ENCODE results near the gene RASGEF1B.

RASGEF1B gene

DNA sequence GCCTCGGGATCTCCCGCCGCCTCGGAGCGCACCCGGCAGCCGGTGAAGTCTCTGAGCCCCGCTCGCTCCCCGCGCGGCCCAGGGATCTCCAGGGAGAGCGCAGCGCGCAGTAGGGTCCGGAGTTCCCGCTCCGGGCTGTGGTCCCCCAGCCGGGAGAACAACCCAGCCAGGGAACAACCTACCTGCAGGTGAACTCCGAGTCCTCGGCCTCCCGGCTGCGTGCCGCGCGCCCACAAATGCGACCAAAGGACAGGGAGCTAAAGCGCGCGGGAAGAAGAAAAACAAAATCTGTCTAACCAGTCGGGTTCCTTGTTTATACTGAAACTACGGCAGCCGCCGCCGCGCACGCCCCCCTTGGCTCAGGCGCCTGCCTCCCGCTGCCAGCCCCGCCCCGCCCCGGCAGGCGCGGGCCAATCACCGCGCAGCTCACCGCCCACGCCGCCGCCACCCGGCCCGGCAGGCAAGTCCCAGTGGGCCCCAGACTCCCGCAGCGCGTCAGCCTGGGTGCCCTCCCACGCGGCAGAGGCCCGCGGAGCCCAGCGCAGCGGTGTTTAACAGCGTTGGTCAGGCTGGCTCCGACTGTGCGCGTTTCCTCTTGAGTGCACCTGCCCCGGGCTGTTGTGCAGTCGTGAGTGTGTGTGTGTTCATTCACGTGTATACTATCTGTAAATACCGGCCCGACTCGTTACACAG lies at the start of gene RASGEF1B:
TSS of gene RASGEF1B (minus strand) at position 320 of the 693 bp plus-strand sequence. CDS start 12,399 bp downstream, outside the sequence.
- DNase-seq = peak; percentile 94

DNA sequence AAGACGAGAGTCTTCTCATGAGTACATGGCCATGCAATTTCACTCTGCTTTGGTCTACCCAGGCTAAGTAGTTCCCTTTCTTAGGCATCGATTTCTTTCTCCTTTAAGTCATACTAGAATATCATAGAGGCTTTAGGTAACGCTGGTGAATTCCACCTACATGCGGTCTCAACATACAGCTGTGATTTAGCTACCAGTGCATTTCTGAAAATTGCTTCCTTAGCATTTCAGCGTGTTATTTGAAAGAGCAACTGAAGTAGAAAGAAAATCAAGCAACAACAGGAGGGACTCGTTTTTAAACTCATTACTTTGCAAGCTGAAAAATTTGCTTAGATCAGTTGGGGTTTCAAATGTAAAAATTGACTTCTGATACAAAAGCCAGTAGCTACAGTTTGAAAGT lies 48.1 kb upstream of the RASGEF1B start:
- DNase-seq = no peak

DNA sequence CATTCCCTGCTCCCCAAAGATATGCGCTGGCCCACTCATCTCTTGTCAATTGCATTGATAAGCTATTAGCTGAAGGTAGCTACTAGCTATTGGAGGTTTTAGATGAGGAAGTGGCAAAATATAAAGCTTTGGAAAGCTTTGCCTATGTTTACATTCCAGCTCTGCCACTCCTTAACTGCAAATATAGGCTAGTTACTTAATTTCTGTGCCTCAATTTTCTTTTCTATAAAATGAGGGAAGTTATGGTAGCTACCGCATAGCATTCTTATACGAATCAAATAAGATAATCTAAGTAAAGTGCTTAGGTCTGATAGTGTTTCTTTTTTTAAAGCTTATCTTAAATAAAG lies 47.7 kb upstream of the RASGEF1B start:
- no peak for DNase-seq

DNA sequence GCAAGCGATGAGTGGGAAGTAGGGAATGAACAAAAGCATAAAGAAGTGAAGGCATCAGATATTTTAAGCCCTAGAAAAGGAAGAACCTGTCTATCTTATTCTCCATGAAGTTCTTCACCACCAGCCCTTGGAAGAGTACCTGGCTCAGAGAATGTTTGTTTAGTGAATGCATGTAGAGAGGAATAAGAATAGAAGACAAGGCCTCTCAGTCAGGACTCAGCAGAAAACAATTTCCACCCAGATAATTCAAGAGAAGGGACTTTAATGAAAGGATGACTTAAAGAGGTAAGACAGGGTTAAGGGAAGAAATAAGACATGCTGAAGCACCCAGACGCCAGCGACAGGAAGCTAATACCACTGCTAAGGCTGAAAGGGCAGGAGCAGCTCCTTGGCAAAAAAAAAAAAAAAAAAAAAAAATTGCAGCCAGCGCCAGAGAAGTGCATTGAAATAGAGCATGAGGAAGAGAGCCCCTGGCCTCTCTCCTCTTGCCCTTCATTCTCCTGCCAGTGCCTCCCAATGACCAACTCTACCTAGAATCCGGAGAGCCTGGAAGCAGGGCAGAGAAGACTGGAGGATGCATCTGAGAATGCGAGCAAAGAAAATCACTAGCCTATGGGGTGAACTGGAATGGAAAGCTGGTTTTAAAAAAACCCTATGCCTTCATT lies 47.2 kb upstream of the RASGEF1B start:
- DNase-seq = no peak

DNA sequence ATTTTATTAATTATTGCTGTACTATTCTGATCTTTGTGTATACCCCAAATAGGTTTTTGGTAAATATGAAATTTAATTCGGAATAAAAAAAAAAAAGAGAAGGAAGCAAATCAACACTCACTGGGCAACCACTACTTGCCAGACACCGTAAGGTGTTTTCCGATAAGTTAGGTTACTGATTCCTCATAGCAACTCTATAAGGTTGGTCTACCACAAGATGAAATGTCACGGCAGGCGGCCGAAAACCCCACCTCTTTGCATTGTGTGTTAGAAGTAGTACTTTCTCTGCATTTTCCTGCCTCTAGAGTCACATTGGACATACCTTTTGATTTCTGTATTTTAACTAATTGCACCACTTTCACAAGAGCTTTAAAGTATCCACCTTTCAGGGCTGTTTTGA lies 44.5 kb upstream of the RASGEF1B start:
- DNase-seq = no peak

DNA sequence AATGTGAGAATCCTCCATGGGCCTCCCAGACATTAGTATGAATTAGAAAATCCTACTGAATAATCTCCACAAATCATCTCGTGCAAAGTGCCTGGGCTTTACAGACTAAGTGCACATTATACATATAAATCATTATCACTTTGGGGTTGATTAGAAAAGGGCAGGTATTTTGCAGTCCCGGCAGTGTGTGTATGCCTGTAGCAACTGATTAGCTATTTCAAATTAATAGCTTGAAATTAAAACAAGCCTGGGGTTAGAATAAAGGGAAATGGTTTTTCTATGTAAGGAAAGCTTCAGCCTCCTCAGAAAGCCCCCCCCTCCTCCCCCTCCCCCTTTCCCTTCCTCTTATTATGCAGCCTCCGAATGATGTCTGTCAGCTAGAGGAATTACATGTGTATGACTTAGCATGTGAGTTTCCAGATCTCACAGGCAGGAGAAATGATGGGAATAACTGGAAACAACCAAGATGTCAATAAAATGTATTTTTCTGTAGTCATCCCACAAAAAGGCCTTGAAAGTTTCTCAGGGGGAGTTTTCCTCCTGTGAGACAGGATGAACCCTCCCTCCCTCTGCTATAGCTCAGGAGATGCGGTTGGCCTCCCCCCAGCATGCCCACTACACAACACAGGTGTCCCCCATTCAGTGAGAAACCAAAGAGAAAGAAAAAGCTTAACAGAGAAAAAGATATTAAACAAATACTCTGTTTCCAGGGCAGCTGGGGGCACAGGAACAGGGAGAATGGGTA lies 41.2 kb upstream of the RASGEF1B start:
- no peak for DNase-seq

DNA sequence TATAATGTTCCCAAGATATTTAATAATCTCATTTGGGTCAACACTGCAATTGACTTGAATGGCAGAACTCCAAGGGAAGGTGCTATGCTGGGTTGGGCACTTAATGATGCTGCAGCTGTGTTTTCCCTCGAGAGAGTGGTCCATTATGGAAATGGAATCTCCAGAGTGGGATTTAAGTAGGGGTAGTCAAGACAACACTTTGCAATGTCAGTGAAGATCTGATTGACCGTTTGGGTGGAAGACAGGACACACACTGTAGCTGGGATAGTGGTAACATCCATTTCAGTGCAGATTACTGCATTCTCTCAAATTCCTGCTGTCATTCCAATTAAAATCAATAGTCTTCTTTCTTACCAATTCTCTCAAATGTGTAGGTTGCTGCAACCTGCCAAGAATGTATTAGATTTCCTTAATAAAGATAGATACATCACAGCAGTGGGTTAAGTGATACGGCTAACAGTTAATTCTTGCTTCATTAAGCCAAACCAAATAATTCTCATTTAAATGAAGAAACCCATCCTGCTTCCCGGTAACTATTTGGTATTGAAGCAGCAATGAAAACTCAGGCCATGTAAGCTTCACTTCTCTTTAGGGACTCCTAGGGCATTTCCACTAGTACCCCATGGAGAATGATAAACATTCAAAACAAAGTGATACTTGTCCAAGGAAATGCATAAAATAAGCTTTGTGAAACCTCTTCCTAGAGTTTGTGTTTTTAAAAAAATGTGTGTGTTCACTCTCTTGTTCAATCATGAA lies 40.5 kb upstream of the RASGEF1B start:
- no peak for DNase-seq

DNA sequence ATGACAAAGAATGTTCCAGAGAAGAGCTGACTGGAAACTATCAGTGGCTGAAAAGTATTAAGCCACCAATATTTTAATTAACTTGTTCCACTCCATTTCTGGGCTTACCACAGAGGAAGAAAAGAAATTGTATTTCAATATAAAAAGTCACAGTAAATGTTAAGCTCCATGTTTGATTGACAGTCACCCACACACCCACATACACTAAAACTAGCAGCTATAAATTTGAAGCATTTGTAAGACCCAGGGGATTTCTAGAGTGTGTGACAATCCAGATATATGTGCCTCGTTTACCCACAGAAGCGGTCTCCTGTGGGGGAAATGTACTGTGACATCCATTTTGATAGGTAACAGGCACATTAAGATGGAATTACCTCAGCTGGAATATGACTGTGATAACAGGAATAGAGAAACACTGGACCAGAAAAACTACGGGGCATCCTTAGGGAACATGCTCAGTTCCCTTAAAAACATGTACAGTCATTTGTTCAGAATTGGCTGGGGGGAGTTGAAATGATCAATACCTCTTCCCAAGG lies 39.0 kb upstream of the RASGEF1B start:
- no peak for DNase-seq

DNA sequence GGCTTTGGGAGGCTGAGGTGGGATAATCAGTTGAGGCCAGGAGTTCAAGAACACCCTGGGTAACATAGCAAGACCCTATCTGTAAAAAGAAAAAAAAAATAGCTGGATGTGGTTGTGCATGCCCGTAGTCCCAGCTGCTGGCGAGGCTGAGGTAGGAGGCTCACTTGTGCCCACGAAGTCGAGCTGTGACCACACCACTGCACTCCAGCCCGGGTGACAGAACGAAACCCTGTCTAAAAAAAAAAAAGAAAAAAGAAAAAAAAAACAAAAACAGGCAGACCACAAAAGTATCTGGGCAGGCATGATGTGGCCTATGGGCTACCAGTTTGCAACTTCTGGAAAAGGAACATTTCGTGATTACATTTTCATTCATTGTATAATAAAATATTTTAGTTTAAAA lies 38.1 kb upstream of the RASGEF1B start:
- DNase-seq = no peak

DNA sequence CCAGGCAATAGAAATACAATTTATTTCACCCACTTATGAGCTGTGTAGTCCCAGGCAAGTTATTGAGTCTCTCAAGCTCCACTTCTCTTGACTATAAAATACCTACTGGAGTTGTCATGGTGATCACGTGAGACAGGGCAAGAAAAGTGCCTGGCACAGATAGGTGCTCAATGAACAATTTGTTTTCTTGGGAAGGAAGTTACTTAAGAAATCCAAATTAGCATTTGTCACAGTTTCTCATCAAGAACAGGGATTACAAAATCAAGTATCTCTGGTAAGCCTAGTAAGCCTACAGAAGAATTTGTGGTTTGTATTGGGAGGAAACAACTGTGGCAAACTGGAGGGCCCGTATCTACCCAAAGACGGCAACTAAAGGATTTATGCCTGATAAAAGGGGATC lies 37.5 kb upstream of the RASGEF1B start:
- DNase-seq = no peak

DNA sequence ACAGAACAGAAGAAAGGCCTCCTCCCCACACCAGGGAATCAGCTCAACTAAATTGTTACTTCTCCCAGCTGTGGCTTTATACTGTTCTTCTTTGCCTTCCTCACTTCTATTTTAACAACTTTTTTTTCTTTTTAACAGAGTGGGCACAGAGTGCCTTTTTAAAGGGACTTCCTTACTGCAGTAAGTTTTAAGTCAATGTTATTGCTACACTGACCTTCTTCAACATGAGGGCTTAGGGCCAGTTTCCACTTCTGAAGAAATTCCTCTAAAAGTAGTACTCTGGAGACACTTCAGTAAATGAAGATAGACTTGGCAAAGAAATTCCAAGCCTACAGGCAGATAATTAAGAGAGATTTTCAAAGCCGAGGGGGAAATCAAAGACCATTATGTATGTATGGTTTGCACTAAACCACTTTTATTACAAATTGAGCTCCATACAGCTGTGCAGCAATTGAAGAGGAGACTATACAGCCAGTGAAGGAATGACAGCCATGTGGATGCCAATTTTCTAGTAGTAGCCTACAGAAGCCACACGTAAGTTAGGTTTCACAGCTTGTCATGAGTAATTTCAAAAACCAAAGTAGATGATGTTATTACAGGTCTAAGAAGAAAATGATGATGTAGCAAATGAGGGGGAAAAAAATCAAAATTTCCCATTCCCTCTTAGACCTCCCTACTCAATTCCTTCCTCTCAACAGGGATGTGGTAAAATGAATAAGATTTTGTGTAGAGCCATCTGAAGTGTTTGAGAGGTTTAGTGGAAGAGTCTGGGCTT lies 36.9 kb upstream of the RASGEF1B start:
- DNase-seq = no peak

DNA sequence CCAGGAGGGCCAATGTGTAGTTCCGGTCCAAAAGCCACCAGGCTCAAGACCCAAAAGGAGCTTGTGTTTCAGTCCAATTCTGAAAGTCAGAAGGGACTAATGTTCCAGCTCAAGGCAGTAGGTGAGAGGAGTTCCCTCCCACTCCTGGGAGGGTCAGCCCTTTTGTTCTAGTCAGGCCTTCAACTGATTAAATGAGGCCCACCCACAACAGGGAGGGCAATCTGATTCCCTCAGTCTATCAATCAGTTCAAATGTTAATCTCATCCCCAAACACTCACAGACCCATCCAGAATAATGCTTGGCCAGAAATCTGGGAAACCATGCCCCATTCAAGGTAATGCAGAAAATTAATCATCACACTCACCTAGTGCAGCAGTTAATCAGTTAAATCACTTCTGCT lies 35.8 kb upstream of the RASGEF1B start:
- no peak for DNase-seq

DNA sequence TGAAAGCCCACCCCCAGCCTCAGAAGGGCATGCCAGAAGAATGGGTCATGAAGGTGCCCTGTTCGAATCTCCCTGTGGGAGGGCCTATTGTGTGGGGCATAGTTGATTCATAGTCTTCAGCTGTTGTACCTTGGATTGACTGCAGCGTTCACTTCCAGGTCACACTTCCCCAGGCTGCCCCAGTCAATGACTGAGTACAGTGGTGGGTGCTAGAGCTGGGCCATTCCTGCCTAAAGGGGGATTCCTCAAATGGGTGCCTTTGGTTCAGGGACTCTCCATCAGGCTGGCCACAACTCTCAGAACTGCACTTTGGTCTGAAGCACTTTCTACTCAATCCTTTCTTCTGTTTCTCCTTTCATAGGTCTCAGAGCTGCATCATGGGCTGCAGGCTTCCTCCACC lies 35.0 kb upstream of the RASGEF1B start:
- peak; percentile 15 for DNase-seq

DNA sequence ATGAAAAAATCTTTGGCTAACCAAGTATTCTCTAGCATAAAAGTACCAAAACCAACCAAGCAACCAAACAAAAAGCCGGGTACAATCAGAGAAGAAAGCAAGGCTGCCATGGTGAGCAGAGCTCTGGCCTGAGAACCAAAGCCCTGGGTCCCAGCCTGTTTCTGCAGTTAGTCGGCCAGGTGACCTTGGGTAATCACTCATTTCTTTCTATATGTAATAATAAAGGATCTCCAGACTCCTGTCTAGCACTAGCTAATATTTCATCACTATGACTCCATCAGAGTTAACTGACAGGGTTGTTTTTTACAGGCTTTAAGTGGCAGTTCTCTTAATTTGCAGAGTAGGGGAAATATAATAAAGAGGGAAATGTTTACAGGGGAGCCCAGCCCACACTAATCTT lies 34.0 kb upstream of the RASGEF1B start:
- peak; percentile 10 for DNase-seq

DNA sequence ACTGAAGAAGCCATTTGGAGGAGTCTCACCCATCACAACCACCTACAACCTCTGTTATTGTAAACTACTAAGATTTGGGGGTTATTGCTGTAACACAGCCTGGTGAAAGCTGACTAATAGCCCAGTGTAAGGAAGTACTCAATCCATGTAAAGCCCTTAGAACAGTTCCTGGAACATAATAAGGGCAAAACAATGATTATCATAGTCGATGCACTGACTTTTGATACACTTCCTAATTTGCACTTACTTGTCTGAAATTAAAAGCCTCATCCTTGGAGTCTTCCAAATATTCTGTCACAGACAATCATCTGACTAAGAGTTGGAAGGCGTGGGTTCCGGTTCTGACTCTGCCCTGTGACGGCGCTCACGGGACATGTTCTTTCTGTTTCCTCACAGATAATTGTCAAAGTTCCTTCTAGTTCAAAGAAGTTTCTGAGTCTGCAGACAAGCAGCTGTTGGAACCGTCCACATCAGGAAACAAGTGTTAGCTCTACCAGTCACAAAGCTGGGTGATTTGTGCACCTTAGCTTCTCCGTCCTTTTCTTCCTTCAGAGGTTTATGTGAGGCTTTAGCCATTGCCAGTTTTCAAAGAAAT lies 33.4 kb upstream of the RASGEF1B start:
- peak; percentile 72 for DNase-seq

DNA sequence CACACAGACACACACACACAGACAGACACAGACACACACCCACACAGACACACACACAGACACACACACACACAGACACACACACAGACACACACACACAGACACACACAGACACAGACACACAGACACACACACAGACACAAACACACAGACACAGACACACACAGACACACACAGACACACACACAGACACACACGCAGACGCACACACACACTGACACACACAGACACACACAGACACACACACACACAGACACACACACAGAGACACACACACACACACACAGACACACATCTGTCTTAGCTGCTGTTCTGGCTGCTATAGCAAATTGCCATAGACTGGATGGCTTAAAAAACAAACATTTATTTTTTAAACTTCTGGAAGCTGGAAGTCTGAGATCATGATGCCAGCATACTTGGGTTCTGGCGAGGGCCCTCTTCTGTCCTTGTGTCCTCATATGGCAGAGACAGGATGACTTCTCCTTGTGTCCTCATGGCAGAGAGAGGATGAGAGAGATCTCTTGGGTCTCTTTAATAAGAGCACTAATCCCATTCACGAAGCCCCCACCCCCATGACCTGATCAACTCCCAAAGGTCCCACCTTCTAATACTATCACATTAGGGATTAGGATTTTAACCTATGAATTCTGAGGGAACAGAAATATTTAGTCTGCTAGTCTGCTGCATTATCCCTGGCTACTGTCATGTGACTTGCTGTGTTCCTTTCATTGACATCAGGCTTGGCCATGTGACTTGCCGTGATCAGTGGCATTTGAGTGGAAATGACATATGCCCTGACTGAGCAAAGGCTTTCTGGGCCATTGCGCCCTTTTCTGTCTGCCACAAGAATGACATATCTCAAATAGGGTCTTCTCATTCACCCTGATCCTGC lies 32.7 kb upstream of the RASGEF1B start:
- no peak for DNase-seq

DNA sequence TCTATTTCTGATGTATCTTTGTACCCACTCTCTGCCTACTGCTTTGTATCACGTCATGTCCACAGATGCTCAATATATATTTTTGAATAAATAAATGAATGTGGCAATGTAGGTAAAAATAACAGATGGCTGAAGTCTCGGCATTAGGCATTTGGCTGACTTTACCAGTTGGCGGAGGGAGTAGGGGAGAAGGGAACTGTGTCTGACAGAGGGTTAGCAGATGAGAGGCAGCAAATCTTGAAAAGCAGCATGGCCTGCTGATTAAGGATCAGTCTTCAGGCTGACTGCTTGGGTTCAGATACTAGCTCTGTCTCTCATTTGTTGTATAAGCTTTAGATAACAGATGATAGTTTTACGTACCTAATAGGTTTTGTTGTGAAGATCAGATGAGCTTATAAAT lies 31.9 kb upstream of the RASGEF1B start:
- DNase-seq = no peak

DNA sequence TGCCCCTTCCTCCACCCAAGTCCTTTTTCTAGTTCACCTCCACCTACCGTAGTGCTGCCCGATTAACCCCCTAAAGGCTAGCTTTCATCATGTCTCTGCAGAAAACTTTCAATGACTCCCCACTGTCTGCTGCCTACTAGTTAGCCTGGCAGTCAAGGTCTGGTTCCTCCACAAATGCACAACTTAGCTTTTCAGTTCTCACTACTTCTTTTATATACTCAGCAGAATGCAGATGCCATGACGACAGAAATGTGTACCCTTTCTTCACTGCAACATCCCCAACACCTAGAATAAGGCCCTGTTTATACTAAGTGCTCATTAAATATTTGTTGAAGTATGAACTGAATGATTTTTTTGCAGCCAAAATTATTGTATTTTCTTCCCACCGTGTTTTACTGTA lies 30.9 kb upstream of the RASGEF1B start:
- no peak for DNase-seq

DNA sequence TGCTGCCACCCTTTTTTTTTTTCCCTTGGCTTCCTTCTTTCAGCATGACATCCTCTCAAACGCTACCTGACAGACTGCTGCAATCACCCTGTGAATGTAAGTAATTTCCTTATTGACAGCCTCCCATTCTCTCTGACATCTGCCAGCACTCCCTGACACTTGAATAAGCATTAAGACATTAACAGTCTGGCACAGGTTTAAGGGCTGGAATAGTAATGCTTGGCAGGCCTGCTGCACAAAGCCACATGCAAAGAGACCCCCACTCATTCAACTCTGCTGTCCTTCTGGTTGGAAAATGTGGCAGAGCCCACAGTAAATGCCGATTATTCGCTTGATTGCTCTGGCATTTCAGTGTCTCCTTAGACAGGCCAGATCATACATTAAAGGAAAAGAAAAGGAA lies 28.1 kb upstream of the RASGEF1B start:
- no peak for DNase-seq

DNA sequence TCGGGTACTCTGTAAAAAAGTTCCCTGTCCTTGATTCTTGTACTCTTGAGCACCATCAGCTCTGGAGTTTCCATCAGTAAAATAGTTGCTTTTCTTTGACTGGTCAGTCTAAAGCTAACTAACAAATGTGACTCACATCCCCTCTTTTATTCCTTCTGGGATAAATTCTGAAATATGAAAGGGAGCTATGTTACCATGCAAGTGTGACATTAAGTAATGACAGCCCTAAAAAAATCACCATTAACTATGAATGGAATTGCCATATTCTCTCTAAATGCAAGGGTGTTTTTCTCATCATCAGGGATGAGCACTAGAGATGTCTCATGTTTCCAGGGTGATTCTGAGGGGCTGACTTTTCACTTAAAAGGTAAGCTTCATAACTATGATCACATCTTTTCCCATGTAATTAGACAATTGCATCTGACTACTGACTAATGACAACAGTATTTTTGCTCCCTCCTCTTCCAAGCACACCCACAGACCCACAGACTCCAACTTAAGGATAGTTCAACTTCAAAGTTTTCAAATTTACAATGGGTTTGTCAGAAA lies 26.9 kb upstream of the RASGEF1B start:
- no peak for DNase-seq

DNA sequence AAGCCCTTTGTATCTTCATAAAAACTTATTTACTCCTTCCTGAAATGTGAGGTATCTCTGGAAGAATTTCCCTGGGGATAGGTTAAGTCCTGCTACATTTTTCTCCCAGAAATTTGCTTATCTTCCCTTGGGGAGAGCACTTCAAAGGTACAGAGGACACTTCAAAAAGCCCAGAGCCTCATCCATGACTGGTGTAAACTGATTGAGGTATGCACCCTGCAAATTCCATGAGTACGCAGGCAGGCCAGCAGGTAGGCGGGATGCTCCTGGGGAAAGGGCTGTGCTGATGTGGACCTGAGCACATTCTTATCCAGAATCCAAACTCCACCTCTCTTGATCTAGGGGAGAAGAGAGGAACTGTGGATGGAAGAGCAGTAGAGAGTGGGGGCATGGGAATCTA lies 26.3 kb upstream of the RASGEF1B start:
- no peak for DNase-seq

Measured in CD4-positive, alpha-beta T cell treated with Interleukin-17A for 1 hour (primary cell).